ENCODE results near the gene RYR3.

RYR3 gene

GRCh38 chr15:33837294-33837693 lies 526.5 kb downstream of the RYR3 start:
- no peak for DNase-seq (ENCODE audit: low spot score)

GRCh38 chr15:33839540-33839939 lies 528.8 kb downstream of the RYR3 start:
- no peak for DNase-seq (ENCODE audit: low spot score)

DNA sequence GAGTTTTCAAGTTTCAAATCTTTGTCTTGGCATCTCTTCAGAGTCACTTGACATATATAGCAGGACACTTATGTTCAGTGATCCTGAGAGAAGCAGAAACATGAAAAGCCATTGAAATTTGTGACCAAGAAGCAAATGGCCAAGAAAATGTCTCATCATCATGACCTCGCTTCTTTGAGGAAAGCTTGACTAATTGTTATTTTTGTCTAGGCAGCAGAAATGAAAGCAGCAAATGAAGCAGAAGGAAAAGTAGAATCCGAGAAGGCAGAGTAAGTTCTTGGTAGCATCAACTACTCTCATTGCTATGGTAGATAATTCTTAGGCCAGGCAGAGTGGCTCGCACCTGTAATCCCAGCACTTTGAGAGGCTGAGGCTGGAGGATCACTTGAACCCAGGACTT lies 529.8 kb downstream of the RYR3 start:
- DNase-seq (ENCODE audit: low spot score), result no peak

GRCh38 chr15:33844186-33844585 lies 533.4 kb downstream of the RYR3 start:
- DNase-seq (ENCODE audit: low spot score), result no peak

- DNase-seq (ENCODE audit: low spot score), result no peak
Observed at GRCh38 chr15:33844597-33844996, 533.8 kb downstream of the RYR3 start.

- DNase-seq (ENCODE audit: low spot score), result no peak
Observed at GRCh38 chr15:33846142-33846541, 535.4 kb downstream of the RYR3 start.

GRCh38 chr15:33846862-33847261 lies 536.1 kb downstream of the RYR3 start:
- no peak for DNase-seq (ENCODE audit: low spot score)

- DNase-seq (ENCODE audit: low spot score), result no peak
Observed at GRCh38 chr15:33848011-33848410, 537.2 kb downstream of the RYR3 start.

DNA sequence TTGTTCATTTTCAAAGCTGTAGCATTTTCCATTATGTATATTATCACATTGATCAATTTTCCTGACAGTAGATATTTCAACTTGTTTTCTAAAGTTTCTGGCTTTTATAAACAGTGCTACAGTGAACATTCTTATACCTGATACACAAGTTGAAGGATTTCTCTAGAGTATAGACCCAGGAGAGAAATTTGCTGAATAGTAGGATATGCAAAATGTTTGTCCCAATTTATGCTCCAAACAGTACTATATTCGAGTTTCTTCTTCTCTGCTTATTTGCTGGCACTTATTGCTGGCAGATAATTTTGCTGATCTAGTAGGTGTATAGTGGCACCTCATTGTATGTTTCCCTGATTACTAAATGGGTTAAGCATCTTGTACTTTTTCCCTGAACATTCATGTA lies 540.3 kb downstream of the RYR3 start:
- DNase-seq (ENCODE audit: low spot score), result no peak

GRCh38 chr15:33852094-33852493 lies 541.3 kb downstream of the RYR3 start:
- DNase-seq (ENCODE audit: low spot score), result no peak

GRCh38 chr15:33852570-33852969 lies 541.8 kb downstream of the RYR3 start:
- no peak for DNase-seq (ENCODE audit: low spot score)

GRCh38 chr15:33857726-33858125 lies 547.0 kb downstream of the RYR3 start:
- DNase-seq (ENCODE audit: low spot score), result no peak

DNA sequence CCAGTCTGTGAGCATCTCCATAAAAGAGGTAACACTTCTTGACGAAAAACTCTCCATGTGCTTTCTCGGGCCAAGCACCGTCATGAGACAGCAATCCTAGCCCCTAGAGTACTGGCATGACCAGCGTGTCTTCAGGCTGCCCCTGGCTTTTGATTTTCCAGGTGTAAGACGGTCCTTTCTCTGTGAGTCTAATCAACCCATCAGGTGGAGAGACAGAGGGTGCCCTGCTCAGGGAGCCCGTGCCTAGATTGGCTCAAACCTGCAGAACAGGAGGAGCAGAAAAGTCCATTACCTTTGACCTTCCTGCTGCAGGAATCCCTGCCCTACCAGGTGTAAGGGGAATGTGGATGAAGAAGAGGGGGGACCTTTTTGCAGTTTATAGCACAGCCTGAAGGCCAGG lies 548.1 kb downstream of the RYR3 start:
- DNase-seq (ENCODE audit: low spot score), result no peak

GRCh38 chr15:33859992-33860545 lies 549.3 kb downstream of the RYR3 start:
- no peak for DNase-seq (ENCODE audit: low spot score)

DNA sequence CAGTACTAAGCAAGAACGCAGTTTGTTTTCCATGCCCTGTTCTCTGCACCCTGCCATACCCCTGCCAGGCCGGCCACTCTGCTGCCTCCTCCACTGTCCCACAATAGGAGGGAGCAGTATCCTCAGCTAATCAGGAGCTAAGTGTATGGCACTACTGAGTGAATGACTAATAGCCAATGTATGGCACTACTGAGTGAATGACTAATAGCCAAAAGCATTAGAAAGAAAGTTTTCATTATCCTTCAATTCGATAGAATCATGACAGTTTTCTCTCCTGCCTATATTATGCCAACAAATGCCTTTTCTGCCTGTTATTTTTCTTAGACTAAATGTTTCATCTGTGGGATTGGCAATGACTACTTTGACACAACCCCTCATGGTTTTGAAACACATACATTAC lies 550.0 kb downstream of the RYR3 start:
- DNase-seq (ENCODE audit: low spot score), result no peak

DNA sequence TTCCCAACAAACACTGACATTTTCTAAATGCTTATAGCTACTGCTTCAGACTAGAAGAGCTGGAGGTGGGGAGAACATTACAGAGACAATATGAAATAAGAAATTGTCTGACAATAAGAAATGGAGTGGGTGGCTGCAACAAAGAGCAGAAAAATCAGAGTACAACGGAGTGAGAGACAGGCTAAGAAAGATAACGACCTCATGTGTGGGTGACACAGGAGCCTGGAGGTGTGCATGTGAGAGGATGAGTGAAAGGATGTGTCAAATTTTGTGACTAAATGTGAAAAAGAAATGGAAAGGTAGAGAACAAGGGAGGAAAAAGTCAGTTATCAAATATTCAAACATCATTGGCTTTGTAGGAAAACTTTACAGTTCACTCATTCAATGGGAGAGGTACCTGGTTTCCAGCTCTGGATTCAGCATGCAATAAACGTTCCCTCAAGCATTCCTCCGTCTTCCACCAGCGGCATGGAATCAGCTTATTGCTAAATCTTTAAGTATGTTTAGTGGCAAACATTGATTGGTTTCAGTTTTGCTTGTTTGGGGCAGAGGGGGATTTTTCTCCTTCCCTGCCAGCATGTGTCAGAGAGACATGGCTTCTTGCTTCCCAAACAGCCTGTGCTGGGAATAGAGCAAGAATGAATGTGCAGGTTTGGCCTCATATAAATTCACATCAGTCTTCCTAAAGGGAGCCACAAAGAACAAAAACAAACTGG lies 553.8 kb downstream of the RYR3 start:
- no peak for DNase-seq (ENCODE audit: low spot score)

GRCh38 chr15:33865416-33865815 lies 554.6 kb downstream of the RYR3 start:
- DNase-seq (ENCODE audit: low spot score), result no peak

DNA sequence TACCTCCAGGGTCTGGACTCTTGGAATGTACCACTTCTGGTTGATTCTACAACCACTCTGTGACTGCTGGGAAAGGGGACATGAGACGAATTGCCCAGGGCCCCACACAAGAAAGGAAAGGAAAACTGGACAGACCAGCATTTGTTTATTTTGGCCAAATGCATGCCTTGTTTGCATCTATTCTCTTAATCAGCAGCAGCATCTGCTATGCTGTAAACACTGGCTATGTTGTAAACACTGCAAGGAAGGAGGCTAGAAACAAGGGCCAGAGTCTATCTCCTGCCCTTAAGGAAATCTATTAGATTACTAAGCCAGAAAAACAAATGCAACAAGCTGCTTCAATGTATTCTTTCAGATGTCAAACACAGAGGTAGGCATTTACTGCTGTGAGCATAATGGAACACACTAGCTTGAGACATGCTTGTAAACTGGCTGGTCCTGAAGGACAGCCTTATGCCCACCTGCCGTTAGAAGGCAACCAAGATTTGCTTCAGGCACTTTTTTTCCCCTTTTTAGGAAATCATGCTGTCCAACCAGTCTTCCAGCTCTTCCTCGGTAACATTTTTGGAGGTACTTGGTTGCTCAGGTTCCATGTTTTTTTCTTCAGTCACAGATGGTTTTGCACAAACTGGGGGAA lies 555.5 kb downstream of the RYR3 start:
- DNase-seq (ENCODE audit: low spot score), result no peak

- no peak for DNase-seq (ENCODE audit: low spot score)
Observed at GRCh38 chr15:33871980-33872379, 561.2 kb downstream of the RYR3 start.

- no peak for DNase-seq (ENCODE audit: low spot score)
Observed at GRCh38 chr15:33872416-33873106, 561.8 kb downstream of the RYR3 start.

DNA sequence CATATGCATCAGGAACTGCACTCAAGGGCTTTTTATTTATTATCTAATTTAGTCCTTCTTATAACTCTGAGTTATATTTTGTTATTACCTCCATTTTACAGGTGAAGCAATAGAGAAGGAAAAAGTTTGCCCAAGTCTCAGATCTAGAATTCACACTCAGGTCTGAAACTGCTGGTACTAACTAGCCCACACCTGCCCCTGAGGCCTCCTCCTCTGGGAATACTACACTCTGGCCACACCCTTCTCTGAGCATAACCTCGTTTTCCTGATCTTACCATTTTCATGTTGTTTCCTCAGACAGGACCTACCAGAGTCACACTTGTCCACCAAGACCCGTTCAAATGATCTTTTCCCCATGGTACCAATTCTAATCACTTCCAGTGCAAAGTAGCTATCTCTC lies 563.4 kb downstream of the RYR3 start:
- no peak for DNase-seq (ENCODE audit: low spot score)

GRCh38 chr15:33882921-33883320 lies 572.2 kb downstream of the RYR3 start:
- no peak for DNase-seq (ENCODE audit: low spot score)

DNA sequence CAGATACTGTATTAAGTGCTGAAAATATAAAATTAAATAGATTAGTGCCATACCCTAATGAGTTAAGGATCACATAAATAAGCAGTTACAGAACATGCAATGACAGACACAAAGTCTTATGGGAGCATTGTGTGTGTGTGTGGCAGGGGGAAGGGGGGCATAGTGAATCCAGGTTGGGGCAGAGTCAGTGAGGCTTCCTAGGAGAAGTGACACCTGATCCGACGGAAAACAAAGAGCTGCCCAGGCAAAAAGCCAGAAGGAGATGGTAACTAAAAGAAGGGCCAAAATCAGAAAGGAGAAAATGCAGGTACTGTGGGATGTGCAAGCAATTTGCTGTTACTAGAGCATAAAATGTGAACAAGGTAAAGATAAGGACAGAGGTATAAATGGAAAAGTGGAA lies 577.4 kb downstream of the RYR3 start:
- DNase-seq (ENCODE audit: low spot score), result no peak
